T follicular helper cell (primary cell): ENCODE results near the gene PRKAR1A.

ENCODE experiments used
- DNase-seq: peaks from one replicate; pipeline ENCODE4 v3.0.0-alpha.2; 2020; ENCODE audit warnings: low read depth

PRKAR1A gene

DNA sequence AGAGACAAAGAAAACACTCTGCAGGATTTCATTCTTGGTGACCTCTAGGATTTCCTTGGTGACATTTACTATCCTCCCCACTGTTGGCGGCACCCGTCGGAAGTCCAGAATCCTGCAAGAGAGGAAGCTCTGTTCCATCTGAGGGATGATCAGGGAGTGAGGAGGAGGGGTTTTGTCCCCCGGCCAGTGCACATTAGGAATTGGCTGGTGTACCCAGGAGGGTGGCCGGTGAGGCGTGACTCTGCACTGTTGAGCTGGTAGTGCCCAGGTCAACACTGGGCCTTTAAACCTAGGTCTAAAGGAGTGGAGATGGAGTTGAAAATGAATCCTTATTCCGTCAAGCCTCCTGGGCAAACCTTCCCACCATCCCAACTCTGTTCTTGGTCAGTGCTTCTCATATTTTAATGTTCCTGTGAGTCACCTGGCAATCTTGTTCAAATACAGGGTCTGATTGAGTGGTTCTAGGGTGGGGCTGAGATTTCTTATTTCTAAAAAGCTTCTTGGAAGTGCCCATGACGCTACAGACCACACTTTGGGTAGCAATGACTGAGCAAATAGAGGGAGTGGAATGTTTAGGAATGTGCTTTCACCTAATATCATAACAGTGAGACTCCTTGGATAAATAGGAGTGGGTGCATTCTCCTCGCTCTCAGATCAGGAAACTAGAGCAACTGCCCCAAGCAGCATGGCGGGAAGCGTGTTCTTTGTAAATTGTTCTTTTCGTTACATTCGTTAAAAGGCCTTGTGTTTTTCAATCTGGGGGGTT is 30.7 kb downstream of the PRKAR1A start:
- no peak for DNase-seq

GRCh38 chr17:68544111-68544915 is 32.1 kb downstream of the PRKAR1A start:
- DNase-seq, result no peak

DNA sequence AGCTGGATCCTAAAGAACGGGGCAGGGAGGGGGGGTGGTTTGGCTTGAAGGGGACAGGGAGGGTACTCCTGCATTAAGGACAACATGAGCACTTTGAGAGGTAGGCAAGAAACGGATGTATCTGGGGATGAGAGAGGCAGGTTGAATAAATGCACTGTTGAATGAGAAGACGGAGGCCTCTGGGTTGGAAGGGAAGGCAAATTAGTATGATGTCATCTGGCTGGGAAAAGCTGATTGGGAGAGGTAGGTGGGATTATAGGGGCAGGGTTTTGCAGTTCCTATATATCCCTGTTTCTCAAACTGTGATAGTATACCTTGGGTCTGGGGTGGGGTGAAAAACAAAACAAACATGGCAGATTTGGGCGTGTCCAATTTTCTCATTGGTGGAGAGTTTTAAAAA is 44.3 kb downstream of the PRKAR1A start:
- DNase-seq, result no peak

DNA sequence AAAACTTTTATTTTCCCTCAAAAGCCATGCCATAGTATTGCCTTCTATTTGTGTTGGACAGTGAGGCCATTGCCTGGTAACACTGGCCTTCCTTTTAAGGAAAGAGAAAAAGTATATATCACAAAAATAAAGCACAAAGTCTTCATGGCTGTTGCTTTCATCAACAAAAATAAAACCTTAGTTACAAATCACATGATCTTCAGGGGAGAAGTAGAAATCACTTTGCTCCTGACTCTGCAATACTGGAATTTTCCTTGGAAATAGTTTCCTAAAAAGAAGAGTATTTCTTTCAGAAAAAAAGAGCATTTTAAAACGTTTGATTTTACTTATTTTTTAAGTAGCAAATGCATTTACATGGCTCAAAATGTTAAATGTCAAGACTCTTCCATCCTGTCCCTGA is 47.1 kb downstream of the PRKAR1A start:
- DNase-seq, result no peak

DNA sequence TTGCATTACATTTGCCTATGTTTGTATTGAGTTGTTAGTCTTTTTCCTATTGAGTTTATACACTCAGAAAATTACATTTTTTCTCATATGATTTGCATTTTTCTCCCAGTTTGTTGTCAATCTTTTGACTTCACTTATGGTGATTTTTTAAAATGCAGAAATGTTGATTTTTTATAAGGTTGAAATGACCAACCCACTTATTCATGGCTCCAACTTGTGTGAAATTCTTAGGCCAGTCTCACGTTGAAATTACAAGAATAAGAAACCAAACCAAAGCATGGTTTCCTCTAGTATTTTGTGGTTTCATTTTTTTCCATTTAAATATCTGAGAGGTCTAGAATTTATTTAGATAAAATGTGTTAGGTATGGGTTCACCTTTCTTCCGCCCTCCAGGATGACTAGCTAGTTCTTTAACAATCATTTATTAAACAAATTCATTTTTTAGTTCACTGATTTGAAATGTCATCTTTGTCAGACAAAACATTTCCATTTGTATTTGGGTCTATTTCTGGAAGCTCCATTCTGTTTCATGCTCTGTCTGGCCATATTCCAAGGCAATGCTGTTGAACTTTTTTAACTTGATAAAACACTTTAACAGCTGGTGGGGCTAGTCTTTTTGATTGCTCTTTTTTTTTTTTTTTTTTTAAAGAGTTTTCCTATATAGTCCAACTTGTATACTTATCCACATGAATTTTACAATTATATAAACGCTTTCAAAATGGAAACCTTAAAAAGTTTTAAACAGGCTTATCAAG is 48.9 kb downstream of the PRKAR1A start:
- no peak for DNase-seq

- DNase-seq, result no peak
Measured at GRCh38 chr17:68562736-68563135, 50.5 kb downstream of the PRKAR1A start.

GRCh38 chr17:68564415-68565111 is 52.3 kb downstream of the PRKAR1A start:
- no peak for DNase-seq

DNA sequence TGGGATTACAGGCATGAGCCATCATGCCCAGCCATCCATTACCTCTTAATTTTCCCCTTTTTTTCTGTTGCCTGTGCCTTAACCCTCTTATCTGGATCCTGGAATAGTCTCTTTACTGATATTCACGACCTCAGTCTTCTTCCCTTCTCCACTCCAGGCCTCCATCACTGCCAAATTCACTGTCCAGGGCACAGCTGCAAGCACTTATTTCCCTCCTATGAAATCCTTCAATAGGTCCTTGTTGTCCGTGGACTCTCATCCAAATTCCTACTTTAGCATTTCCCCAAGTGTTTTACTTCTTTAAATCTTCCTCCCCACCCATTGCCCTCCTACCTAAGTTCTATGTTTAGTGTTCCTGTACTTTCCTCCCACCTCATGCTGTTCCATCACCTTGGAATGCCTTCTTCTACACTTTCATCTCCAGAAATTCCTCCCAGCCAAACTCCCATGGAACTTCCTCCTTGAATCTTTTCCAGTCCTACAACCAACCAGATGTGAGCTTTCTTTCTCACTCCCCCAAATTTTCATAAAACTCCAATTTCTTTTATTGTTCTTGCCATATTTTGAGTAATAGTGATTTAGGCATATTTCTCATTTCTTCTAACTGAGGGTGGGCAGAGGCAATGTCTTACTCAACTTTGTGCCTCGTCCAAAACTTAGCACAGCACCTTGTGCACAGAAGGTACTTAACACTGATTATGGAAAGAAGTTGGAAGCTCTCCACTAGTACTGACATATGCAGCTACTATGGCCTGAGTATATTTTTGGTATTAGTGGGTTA is 53.6 kb downstream of the PRKAR1A start:
- no peak for DNase-seq

DNA sequence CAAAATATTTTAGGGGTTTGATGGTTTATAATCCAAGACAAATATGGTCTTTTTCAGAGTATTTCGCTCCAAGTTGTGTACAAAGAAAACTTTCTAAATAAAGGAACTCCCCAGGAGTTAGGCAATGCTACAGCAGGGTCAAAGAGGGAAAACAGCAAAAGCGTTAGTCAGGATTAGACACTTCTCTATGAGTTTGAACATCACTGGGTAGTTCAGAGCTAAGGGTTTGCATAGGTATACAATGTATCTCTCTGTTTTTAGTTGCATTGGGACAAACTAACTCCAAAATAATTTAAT is 54.2 kb downstream of the PRKAR1A start:
- DNase-seq, result no peak

DNA sequence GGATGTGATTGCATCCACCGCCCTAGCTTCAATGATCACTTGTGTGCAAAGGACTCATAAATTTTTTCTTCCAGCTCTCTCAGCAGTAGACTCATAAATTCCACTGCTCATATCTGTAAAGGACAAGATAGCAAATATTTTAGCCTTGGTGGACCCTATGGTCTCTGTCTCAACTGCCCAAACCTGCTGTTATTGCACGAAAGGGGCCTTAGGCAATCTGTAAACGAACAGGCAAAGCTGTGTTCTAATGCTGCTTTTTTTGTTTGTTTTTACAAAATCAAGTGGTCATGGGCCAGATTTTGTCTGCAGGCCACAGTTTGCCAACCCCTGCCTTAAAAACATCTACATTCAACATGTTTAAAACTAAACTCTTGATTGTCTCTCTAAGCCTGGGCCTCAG is 54.8 kb downstream of the PRKAR1A start:
- no peak for DNase-seq

- DNase-seq, result no peak
Measured at GRCh38 chr17:68567581-68567980, 55.4 kb downstream of the PRKAR1A start.

- no peak for DNase-seq
Measured at GRCh38 chr17:68568581-68568980, 56.4 kb downstream of the PRKAR1A start.

DNA sequence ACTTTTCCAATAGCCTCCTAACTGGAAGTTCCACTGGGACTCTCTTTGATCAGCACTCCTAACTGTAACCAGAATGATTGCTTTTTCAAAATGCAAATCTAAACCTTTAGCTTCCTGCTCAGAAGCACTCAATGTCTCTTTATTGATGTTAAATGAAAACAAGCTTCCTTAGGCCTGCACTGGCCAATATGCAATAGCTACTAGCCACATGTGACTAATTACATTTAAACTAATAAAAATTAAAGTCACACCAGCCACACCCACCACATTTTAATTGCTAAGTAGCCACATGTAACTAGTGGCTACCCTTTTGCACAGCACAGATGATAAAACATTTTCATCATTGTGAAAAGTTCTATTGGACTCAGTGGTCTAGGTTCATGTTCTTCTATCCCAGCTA is 57.1 kb downstream of the PRKAR1A start:
- no peak for DNase-seq

DNA sequence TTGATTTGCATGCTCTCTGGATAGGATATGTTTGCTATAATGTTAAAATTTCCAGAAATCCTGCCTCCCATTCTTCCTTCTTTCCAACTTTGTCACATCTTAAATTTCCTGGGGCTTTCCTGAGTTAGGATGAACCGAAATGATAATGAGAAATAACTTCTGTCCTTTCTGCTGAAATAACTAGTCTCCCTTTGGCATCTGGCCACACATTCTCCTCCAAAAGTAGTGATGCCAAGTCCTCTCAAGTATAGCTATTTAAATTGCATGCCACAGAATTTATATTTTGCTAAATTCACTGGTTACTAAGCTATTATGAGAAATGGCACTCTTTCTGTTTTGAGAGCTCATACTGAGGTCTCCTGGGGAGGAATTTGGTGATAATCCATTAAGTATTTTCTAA is 58.3 kb downstream of the PRKAR1A start:
- no peak for DNase-seq

DNA sequence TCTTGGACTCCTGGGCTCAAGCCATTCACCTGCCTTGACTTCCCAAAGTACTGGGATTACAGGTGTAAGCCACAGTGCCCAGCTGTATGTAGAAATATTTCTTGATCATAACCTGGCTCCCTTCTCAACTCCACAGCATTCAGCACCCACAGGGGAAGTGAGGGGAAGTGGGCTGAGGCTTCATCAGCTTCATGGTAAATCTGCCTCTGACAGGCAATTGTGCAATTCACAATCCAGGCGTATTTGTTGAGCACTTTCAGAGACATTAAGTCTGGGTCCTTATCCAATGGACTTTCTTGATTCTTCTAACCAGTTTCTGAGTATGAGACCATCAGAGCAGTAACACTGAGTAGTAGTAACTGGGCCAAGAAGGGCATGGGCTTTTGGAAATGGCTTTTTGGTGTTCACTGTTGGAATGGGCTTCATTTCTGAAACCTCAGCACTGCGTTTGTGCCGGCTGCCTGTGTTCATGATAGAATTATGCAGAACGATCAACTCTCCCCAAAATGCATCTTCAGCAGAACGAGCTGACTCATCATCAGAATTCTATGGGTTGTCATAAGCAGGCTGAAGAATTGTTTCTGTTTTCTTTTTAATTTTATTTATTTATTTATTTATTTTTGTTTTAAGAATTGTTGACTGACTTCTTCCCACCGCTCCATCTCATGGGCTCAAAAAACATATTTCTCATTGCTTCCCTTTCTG is 60.1 kb downstream of the PRKAR1A start:
- DNase-seq, result no peak

DNA sequence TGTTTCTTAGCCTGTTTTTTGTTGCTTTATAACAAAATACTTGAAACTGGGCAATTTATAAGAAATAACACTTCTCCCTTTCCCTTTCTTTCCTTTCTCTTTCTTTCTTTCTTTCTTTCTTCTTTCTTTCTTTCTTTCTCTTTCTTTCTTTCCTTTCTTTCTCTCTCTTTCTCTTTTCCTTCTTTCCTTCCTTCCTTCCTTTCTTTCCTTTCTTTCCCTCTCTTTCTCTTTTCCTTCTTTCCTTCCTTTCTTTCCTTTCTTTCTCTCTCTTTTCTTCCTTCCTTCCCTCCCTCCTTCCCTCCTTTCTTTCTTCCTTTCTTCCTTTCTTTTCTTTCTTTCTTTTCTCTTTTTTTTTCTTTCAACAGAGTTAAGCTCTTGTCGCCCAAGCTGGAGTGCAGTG is 61.1 kb downstream of the PRKAR1A start:
- DNase-seq, result no peak

GRCh38 chr17:68576137-68576536 is 63.9 kb downstream of the PRKAR1A start:
- DNase-seq, result no peak

- DNase-seq, result no peak
Measured at GRCh38 chr17:68576811-68577496, 64.7 kb downstream of the PRKAR1A start.

DNA sequence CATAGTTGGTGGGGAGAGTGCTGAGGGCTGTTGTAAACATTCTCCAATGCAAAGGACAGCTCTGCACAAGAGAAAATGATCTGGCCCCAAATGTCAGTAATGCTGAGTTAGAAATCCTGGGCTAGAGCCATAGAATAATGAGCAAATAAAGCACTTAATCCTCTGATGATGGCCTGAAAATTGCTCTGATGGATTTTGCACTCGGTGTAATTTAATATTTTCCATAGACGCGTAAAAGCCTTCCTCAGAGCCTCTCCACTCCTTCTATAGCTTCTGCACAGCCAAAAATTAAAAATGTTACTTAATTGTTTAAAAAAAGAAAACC is 65.2 kb downstream of the PRKAR1A start:
- DNase-seq, result no peak

GRCh38 chr17:68578236-68578635 is 66.0 kb downstream of the PRKAR1A start:
- DNase-seq, result no peak
